ENCODE data around the gene EFNA2.

DNA sequence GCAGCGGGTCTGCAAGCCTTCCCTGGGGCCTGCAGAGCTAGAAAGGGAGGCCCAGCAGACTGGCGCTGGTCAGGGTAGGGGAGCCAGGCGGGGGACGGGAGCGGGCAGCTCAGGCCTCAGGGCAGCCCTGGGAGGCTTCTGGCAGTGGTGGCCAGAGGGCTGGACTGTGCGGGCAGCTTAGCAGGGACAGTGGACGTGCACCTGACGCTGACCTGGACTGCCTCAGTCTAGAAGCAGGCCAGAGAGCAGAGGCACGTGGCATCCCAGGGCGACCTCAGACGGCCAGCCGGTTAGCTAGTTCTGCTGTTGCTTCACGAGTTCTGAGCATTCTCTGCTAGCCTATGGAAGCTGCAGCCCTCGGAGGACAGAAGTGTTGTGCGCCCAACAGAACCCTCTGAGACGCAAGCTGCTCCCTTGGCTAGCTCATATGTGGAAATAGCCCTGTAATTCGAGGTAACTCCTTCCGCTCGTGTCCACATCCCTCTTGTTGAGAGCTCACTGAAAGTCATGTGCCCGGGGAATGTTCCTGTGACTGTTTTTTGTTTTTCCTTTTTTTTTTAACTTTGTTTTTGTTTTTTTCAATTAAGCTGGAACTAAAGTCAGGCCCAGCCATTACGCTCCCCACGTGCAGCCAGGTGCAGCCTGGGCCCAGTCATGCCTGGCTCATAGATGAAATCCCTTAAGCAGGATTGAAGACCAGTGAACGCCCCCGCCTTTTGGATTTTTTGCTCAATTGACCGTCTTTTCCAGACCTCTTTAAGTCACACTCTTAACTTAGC is 12.2 kb upstream of the EFNA2 start:
- TF ChIP-seq POLR2AphosphoS5 (IDR thresholded peaks at IDR 0.05; ENCODE audit: insufficient read depth in 1 of 2, low read depth in 1 of 2) (no peak), POLR2A (IDR thresholded peaks at IDR 0.05) (no peak)
- TF ChIP-seq, protein P1, sequence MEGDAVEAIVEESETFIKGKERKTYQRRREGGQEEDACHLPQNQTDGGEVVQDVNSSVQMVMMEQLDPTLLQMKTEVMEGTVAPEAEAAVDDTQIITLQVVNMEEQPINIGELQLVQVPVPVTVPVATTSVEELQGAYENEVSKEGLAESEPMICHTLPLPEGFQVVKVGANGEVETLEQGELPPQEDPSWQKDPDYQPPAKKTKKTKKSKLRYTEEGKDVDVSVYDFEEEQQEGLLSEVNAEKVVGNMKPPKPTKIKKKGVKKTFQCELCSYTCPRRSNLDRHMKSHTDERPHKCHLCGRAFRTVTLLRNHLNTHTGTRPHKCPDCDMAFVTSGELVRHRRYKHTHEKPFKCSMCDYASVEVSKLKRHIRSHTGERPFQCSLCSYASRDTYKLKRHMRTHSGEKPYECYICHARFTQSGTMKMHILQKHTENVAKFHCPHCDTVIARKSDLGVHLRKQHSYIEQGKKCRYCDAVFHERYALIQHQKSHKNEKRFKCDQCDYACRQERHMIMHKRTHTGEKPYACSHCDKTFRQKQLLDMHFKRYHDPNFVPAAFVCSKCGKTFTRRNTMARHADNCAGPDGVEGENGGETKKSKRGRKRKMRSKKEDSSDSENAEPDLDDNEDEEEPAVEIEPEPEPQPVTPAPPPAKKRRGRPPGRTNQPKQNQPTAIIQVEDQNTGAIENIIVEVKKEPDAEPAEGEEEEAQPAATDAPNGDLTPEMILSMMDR (IDR thresholded peaks at IDR 0.05): no peak

All from vagina (tissue), 2 donors.